ENCODE measurements around the gene CPNE6. TPM values are rescaled to one million over a fixed set of nuclear protein-coding genes. Genes with fewer than 3 reads are reported as not detected.
A peak's percentile ranks its signal among the peaks of the same experiment; 100 is the strongest.

CPNE6 gene
- total and polyA plus RNA-seq, 2 of the 13 experiments (the other 11 are each of a cell fraction or from before 2014, with no cell fraction given): not detected

GRCh38 chr14:24080888-24081738 lies 9.8 kb downstream of the CPNE6 start (continued):
- TF ChIP-seq DZIP1 (CRISPR knock-in tag; IDR thresholded peaks at IDR 0.05) (peak; percentile 72; the same call in 1 of the 2 replicates), ATF1 (CRISPR knock-in tag; IDR thresholded peaks at IDR 0.05) (no peak), DPF2 (CRISPR knock-in tag; IDR thresholded peaks at IDR 0.05; ENCODE audit: borderline replicate concordance, low read depth) (no peak), ZNF766 (CRISPR knock-in tag; IDR thresholded peaks at IDR 0.05; ENCODE audit: borderline replicate concordance) (peak; percentile 54; the same call in 1 of the 2 replicates), STAT5B (CRISPR knock-in tag; IDR thresholded peaks at IDR 0.05) (0 out of 2 replicates have a peak, but pooled peaks have one; percentile 22), SOX5 (CRISPR knock-in tag; IDR thresholded peaks at IDR 0.05; ENCODE audit: borderline replicate concordance) (no peak), FOXA3 (CRISPR knock-in tag; IDR thresholded peaks at IDR 0.05) (peak; percentile 34; the same call in 1 of the 2 replicates), MBD4 (IDR thresholded peaks at IDR 0.05; ENCODE audit: borderline replicate concordance, low read length) (no peak), ZFP1 (CRISPR knock-in tag; IDR thresholded peaks at IDR 0.05) (no peak), MEF2D (CRISPR knock-in tag; IDR thresholded peaks at IDR 0.05) (no peak), ZNF362 (CRISPR knock-in tag; IDR thresholded peaks at IDR 0.05; ENCODE audit: borderline replicate concordance) (no peak), SOX6 (IDR thresholded peaks at IDR 0.05) (no peak), SOX6 (CRISPR knock-in tag; IDR thresholded peaks at IDR 0.05) (0 out of 2 replicates have a peak, but pooled peaks have one; percentile 17), ARID2 (CRISPR knock-in tag; IDR thresholded peaks at IDR 0.05; ENCODE audit: borderline replicate concordance) (no peak), CERS6 (CRISPR knock-in tag; IDR thresholded peaks at IDR 0.05) (peak; percentile 71; the same call in 1 of the 2 replicates), ZNF609 (CRISPR knock-in tag; IDR thresholded peaks at IDR 0.05; ENCODE audit: borderline replicate concordance) (no peak), ZNF446 (CRISPR knock-in tag; IDR thresholded peaks at IDR 0.05) (no peak)

All from HepG2 (cell line).